ES-I3 (cell line): ENCODE data around the gene ZFP1.
"Not testable (repeated sequence)": the region's sequence is repeated elsewhere in the genome, so short reads cannot be mapped to it uniquely, and the experiment has no call there.

Experiments
- H3K36me3 ChIP-seq: 2 replicates; pipeline ENCODE4 v1.6.1; 2013; ENCODE audit warnings: mild to moderate bottlenecking, low read length, control low read depth, moderate library complexity; ENCODE audit not compliant: insufficient read depth
- H3K4me1 ChIP-seq: 2 replicates; pipeline ENCODE4 v1.6.1; 2013; ENCODE audit warnings: mild to moderate bottlenecking, control low read depth, low read length; ENCODE audit not compliant: insufficient read depth
- H3K9ac ChIP-seq: 2 replicates; pipeline ENCODE4 v1.6.1; 2013; ENCODE audit warnings: low read depth, mild to moderate bottlenecking, low read length, moderate library complexity
- H3K9me3 ChIP-seq: 2 replicates; pipeline ENCODE4 v1.6.1; 2013; ENCODE audit warnings: mild to moderate bottlenecking, low read length, moderate library complexity; ENCODE audit not compliant: control insufficient read depth, insufficient read depth

The ZFP1 gene

GRCh38 chr16:75208861-75209505 is 60.7 kb downstream of the ZFP1 start:
- H3K4me1 ChIP-seq, result no peaks in the 10 kb centered on the region; the same call in 1 of the 2 replicates
- no peaks in the 10 kb centered on the region; the same call in 1 of the 2 replicates for H3K9me3 ChIP-seq
- H3K36me3 ChIP-seq, result no peaks in the 10 kb centered on the region
- no peak overlapping the region for H3K9ac ChIP-seq

- not testable (repeated sequence) for H3K36me3 ChIP-seq, H3K4me1 ChIP-seq, H3K9ac ChIP-seq, H3K9me3 ChIP-seq
These were observed 61.2 kb downstream of the ZFP1 start for GRCh38 chr16:75209514-75209913.

DNA sequence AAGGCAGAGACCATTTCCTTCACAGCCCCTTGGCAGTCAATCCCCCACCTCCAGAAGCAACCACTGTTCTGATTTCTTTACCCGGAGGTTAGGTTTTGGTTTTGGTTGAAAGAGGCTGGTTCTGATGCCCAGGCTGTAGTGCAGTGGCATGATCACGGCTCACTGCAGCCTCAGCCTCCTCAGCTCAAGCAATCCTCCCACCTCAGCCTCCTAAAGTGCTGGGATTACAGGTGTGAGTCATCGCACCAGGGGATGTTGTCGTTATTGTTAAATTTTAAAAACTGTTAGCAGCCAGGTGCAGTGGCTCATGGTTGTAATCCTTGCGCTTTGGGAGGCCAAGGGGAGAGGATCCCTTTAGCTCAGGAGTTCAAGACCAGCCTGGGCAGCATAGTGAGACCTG is 61.6 kb downstream of the ZFP1 start:
- Histone ChIP-seq H3K36me3 (no peaks in the 10 kb centered on the region), H3K4me1 (no peaks in the 10 kb centered on the region; the same call in 1 of the 2 replicates), H3K9me3 (no peaks in the 10 kb centered on the region; the same call in 1 of the 2 replicates), H3K9ac (no peak overlapping the region)

DNA sequence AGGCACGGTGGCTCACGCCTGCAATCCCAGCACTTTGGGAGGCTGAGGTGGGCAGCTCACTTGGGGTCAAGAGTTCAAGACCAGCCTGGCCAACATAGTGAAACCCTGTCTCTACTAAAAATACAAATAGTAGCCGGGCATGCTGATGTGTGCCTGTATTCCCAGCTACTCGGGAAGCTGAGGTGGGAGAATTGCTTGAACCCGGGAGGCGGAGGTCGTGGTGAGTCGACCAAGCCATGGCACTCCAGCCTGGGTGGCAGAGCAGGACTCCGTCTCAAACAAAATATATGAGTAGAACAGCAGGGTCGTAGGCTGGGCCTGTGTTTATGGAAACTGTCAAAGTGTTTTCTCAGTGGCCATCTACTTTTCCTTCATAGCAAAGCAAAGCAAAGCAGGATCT is 63.0 kb downstream of the ZFP1 start:
- H3K36me3 ChIP-seq, H3K4me1 ChIP-seq, H3K9me3 ChIP-seq, H3K9ac ChIP-seq: not testable (repeated sequence)

DNA sequence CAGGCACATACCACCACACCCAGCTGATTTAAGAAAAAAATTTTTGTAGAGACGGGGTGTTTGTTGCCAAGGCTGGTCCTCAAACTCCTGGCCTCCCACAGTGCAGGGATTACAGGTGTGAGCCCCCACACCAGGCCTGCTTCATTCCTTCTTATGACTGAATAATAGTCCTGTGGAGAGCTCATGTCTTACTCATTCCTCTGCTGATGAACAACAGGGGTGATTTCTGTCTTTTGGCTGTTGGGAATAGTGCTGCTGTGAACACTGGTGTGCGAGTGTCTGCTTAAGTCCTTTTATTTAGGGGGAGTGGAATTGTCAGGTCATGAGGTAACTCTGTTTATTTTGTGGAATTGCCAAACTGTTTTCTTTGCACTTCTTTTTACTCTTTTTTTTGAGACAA is 67.8 kb downstream of the ZFP1 start:
- no peaks in the 10 kb centered on the region for H3K9me3 ChIP-seq
- no peak overlapping the region for H3K9ac ChIP-seq
- H3K36me3 ChIP-seq, result no peaks in the 10 kb centered on the region
- H3K4me1 ChIP-seq, result no peaks in the 10 kb centered on the region

GRCh38 chr16:75216576-75216975 is 68.3 kb downstream of the ZFP1 start:
- H3K9me3 ChIP-seq, result no peaks in the 10 kb centered on the region
- no peaks in the 10 kb centered on the region for H3K36me3 ChIP-seq
- no peak overlapping the region for H3K9ac ChIP-seq
- H3K4me1 ChIP-seq, result no peaks in the 10 kb centered on the region

- Histone ChIP-seq H3K9me3 (no peaks in the 10 kb centered on the region), H3K4me1 (no peaks in the 10 kb centered on the region), H3K9ac (no peak overlapping the region), H3K36me3 (no peaks in the 10 kb centered on the region)
These were observed 69.1 kb downstream of the ZFP1 start for GRCh38 chr16:75217389-75217851.

DNA sequence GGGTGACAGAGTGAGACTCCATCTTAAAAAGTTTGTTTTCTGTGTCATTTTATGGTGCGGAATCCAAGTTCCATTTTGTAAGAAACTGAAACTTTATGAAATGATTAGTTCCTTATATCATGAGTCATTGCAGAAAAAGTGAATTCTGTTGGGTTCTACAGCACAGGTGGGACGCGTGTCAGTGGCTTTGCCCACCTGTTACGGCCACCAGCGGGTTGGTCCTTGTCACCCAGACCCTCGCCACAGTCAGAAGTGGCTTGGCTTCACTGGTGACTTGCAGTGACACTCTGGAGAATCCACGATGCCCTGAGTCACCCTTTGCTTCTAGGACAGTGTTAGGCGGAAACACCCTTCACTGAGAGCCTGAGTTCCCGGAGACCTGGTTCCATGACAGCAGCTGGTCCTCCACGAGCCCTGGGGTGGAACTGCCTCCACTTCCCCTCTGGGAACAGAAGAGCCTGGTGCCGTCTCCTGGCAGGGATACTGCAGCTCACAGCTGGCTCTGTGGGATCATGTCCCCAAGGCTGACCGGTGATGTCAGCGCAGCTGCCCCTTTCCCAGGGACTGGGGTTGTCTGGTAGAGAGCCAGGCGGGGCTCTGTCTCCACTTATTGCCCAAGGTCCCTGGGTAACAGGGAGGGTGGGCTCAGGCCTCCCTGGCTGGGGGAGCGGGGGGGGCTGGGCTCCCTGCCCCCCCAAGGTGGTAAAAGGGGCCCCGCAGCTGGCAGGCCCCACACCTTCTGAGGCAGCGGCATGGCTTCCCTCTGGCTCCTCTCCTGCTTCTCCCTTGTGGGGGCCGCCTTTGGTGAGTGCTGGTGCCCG is 70.1 kb downstream of the ZFP1 start, which contains the start of gene CTRB1:
TSS of gene CTRB1 (plus strand) at position 733 of the 821 bp plus-strand sequence. CDS start at position 753, 20 bp downstream.
- no peak within 1 kb of the TSS for H3K9ac ChIP-seq
- H3K9me3 ChIP-seq, result no peaks in the 10 kb centered on the region
- H3K36me3 ChIP-seq, result no peaks in the 10 kb centered on the region
- no peaks in the 10 kb centered on the region for H3K4me1 ChIP-seq

- no peaks in the 10 kb centered on the region for H3K36me3 ChIP-seq
- H3K9ac ChIP-seq, result no peak overlapping the region
- no peaks in the 10 kb centered on the region for H3K9me3 ChIP-seq
- no peaks in the 10 kb centered on the region for H3K4me1 ChIP-seq
These were observed 70.8 kb downstream of the ZFP1 start for GRCh38 chr16:75219088-75219487.

- Histone ChIP-seq H3K36me3 (no peaks in the 10 kb centered on the region), H3K9me3 (no peaks in the 10 kb centered on the region), H3K4me1 (no peaks in the 10 kb centered on the region), H3K9ac (no peak overlapping the region)
These were observed 71.5 kb downstream of the ZFP1 start for GRCh38 chr16:75219838-75220237.
